ENCODE data around the gene NDUFS7. TPM values are rescaled to one million over a fixed set of nuclear protein-coding genes. Genes with fewer than 3 reads are reported as not detected.

NDUFS7 gene
- total and polyA plus RNA-seq, 10 of the 15 experiments (the other 5 are each of a cell fraction or from before 2014, with no cell fraction given) = 5.1 to 282 (median 92.9) TPM

GRCh38 chr19:1401138-1401888 lies 17.6 kb downstream of the NDUFS7 start, which contains the start of gene GAMT (continued):
- TF ChIP-seq ZNF217 (IDR thresholded peaks at IDR 0.05) (peak; percentile 29), NR2F1 (conservative IDR thresholded peaks at IDR 0.05) (peak; percentile 46; the same call in 1 of the 2 replicates), ZNF207 (IDR thresholded peaks at IDR 0.05; ENCODE audit: borderline replicate concordance) (0 out of 2 replicates have a peak, but pooled peaks have one; percentile 20), GATAD2B (conservative IDR thresholded peaks at IDR 0.05; ENCODE audit: low read depth) (peak; percentile 95), CTCF (IDR thresholded peaks at IDR 0.05 in 2 of 3, conservative IDR thresholded peaks at IDR 0.05 in 1 of 3; ENCODE audit: control insufficient read depth in 2 of 3, extremely low read depth in 1 of 3, insufficient read depth in 1 of 3, low read depth in 3 of 3, low read length in 3 of 3) (peak in 2 of 3 experiments; percentile 40 to 48; a peak in 4 of 6 replicates), BHLHE40 (IDR thresholded peaks at IDR 0.05; ENCODE audit: borderline replicate concordance in 1 of 2, low read depth in 2 of 2, low read length in 1 of 2) (peak in 1 of 2 experiments; percentile 54; a peak in 2 of 4 replicates), BACH1 (IDR thresholded peaks at IDR 0.05; ENCODE audit: borderline replicate concordance) (peak; percentile 80), IKZF1 (conservative IDR thresholded peaks at IDR 0.05) (peak; percentile 62), POLR2A (IDR thresholded peaks at IDR 0.05; ENCODE audit: low read depth, low read length) (peak; percentile 62)

- Histone ChIP-seq H3K79me2 (ENCODE audit: control insufficient read depth, insufficient read depth, low read length) (no peaks in the 10 kb centered on the region; the same call in 1 of the 2 replicates), H3K4me3 (peak overlapping the region; percentile 47; the same call in 1 of the 2 replicates), H2AFZ (ENCODE audit: control insufficient read depth, low read depth, low read length) (peak overlapping the region; percentile 72), H4K20me1 (ENCODE audit: control insufficient read depth, insufficient read depth) (no peaks in the 10 kb centered on the region), H3K27me3 (replicated peaks in 1 of 2; ENCODE audit: control insufficient read depth in 2 of 2, insufficient read depth in 2 of 2, low read length in 1 of 2) (peaks cover 1 to 5% of the 10 kb centered on the region in 2 experiments; a peak in 2 of 4 replicates), H3K4me2 (ENCODE audit: control insufficient read depth, insufficient read depth) (peak overlapping the region; percentile 87; the same call in 1 of the 2 replicates), H3K9me3 (replicated peaks; ENCODE audit: control insufficient read depth, insufficient read depth, low read length) (no peaks in the 10 kb centered on the region), H3K9ac (ENCODE audit: control insufficient read depth, insufficient read depth, low read length) (no peak overlapping the region; the same call in 1 of the 2 replicates), H3K4me1 (ENCODE audit: control insufficient read depth, insufficient read depth, low read length) (peaks cover 4% of the 10 kb centered on the region), H3K27ac (ENCODE audit: control insufficient read depth, insufficient read depth) (no peak overlapping the region), H3K36me3 (ENCODE audit: control insufficient read depth in 2 of 2, insufficient read depth in 2 of 2, low read length in 1 of 2) (no peaks in the 10 kb centered on the region)
- DNase-seq (ENCODE audit: low read depth, low spot score) = no peak
- ChIA-PET SMC1A (ENCODE audit: uncharacterized antibody, unreplicated experiment) (no interaction called here), RAD21 (ENCODE audit: unreplicated experiment) (no interaction called here), POLR2A (no interaction called here), CTCF (no interaction called here)
- intact Hi-C loops (cut with micrococcal nuclease; ENCODE audit: unreplicated experiment) (no loop called here), in situ Hi-C loops (cut with MboI) (no loop called here)
- 0 out of 2 replicates have a peak, but pooled peaks have one; percentile 19 for TF ChIP-seq MLLT1 (IDR thresholded peaks at IDR 0.05)
- TF ChIP-seq SP1 (IDR thresholded peaks at IDR 0.05; ENCODE audit: low read depth, low read length) = no peak
- no TSS peak for BruUV-seq (replicated peaks)
- WGBS (ENCODE audit: insufficient coverage, insufficient replicate concordance, low lambda C conversion rate, missing lambda C conversion rate) = 34% methylated on average over 11 of the region's 11 CpGs
- ATAC-seq = no peak
- FAIRE-seq = no peak
Measured at GRCh38 chr19:1401889-1402217, 18.1 kb downstream of the NDUFS7 start.

Data from GM12878 (cell line).